Measurements from ENCODE around the gene SEMA3C. TPM values are rescaled to one million over a fixed set of nuclear protein-coding genes. Genes with fewer than 3 reads are reported as not detected.

SEMA3C gene
- total RNA-seq, 6 experiments from 2014 or later: 52.4 to 74.6 (median 61.4) TPM

GRCh38 chr7:80916770-80917741, 1.8 kb downstream of the SEMA3C start:
- Mint-ChIP-seq H3K36me3 (ENCODE audit: low read depth) (peaks cover 45% of the 10 kb centered on the region), H3K27me3 (ENCODE audit: insufficient read depth) (no peaks in the 10 kb centered on the region), H3K4me1 (ENCODE audit: low read depth) (peaks cover 74% of the 10 kb centered on the region), H3K4me3 (peak overlapping the region; percentile 96), H3K9me3 (no peaks in the 10 kb centered on the region), H3K27ac (peak overlapping the region; percentile 76)
- peak; percentile 79 for DNase-seq
- TF ChIP-seq CTCF (IDR thresholded peaks at IDR 0.05): peak; percentile 78

- no peak overlapping the region for H3K4me3 Mint-ChIP-seq
- no peak for TF ChIP-seq CTCF (IDR thresholded peaks at IDR 0.05)
- no peaks in the 10 kb centered on the region for H3K9me3 Mint-ChIP-seq
- H3K4me1 Mint-ChIP-seq (ENCODE audit: low read depth): peaks cover 63% of the 10 kb centered on the region
- no peaks in the 10 kb centered on the region for H3K27me3 Mint-ChIP-seq (ENCODE audit: insufficient read depth)
- DNase-seq: no peak
- H3K36me3 Mint-ChIP-seq (ENCODE audit: low read depth): peaks cover 52% of the 10 kb centered on the region
- H3K27ac Mint-ChIP-seq: no peak overlapping the region
Measured at GRCh38 chr7:80910228-80910627, 8.6 kb downstream of the SEMA3C start.

DNA sequence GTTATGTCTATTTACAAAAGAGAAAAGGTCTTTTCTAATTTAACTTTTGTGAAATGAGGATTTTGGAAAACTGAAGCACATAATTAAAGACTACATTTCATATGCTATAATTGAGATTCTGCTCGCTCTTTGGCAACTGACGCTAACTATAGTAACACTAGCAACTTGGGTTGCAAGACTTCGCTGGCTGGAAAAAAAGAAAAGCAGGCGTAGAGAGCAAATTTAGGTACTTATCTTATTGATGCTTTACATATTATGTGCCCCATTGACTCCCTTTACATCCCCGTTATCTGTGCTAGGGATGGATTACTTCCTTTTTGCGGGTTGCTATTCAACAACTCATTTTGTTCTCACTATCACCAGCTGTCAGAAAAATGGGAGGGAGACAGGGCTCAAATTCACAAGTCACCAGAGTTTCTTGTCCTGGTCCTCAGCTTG, 10.5 kb downstream of the SEMA3C start:
- Mint-ChIP-seq H3K36me3 (ENCODE audit: low read depth) (peaks cover 46% of the 10 kb centered on the region), H3K4me1 (ENCODE audit: low read depth) (peaks cover 48% of the 10 kb centered on the region), H3K27ac (no peak overlapping the region), H3K9me3 (no peaks in the 10 kb centered on the region), H3K27me3 (ENCODE audit: insufficient read depth) (no peaks in the 10 kb centered on the region), H3K4me3 (no peak overlapping the region)
- DNase-seq: no peak
- TF ChIP-seq CTCF (IDR thresholded peaks at IDR 0.05): no peak

DNA sequence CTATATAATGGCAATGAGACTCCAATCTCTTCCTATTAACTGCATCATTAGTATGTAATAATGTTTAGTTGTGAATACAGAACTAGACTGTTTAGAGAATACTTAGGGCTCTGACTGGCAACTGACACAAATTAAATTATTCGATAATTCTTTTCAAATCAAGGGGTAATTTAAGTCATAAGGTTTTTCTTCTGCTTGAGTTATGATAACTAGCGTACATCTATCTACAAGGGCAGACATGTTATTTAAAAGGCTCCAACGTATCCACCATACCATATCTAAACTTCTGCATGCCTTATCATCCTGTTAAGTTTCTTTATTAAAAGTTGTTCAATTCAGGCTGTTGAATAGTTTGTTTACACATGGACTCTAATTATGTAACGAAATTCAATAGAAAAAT, 11.2 kb downstream of the SEMA3C start:
- no peak overlapping the region for H3K27ac Mint-ChIP-seq
- peaks cover 46% of the 10 kb centered on the region for H3K36me3 Mint-ChIP-seq (ENCODE audit: low read depth)
- no peak for TF ChIP-seq CTCF (IDR thresholded peaks at IDR 0.05)

GRCh38 chr7:80907141-80907601, 11.7 kb downstream of the SEMA3C start:
- peaks cover 51% of the 10 kb centered on the region for H3K4me1 Mint-ChIP-seq (ENCODE audit: low read depth)
- H3K4me3 Mint-ChIP-seq: no peak overlapping the region
- no peaks in the 10 kb centered on the region for H3K9me3 Mint-ChIP-seq
- peak overlapping the region; percentile 3; the same call in 1 of the 2 replicates for H3K27ac Mint-ChIP-seq
- no peak for DNase-seq
- peaks cover 46% of the 10 kb centered on the region for H3K36me3 Mint-ChIP-seq (ENCODE audit: low read depth)
- no peaks in the 10 kb centered on the region for H3K27me3 Mint-ChIP-seq (ENCODE audit: insufficient read depth)
- no peak for TF ChIP-seq CTCF (IDR thresholded peaks at IDR 0.05)

More for the DNA sequence above, 11.2 kb downstream of the SEMA3C start:
- no peak overlapping the region for H3K4me3 Mint-ChIP-seq
- H3K4me1 Mint-ChIP-seq (ENCODE audit: low read depth): peaks cover 51% of the 10 kb centered on the region
- H3K9me3 Mint-ChIP-seq: no peaks in the 10 kb centered on the region
- DNase-seq: no peak
- no peaks in the 10 kb centered on the region for H3K27me3 Mint-ChIP-seq (ENCODE audit: insufficient read depth)

Data from HFFc6 (cell line).